Non-pigmented ciliary epithelial cell (primary cell): ENCODE results near the gene WDPCP.
"Not testable (repeated sequence)": the region's sequence is repeated elsewhere in the genome, so short reads cannot be mapped to it uniquely, and the experiment has no call there.

Experiments
- DNase-seq: peaks from one replicate; pipeline ENCODE4 v3.0.0-alpha.2; 2010; ENCODE audit warnings: low read depth

Gene WDPCP

GRCh38 chr2:63444565-63445288 lies 143.6 kb downstream of the WDPCP start:
- DNase-seq: no peak

DNA sequence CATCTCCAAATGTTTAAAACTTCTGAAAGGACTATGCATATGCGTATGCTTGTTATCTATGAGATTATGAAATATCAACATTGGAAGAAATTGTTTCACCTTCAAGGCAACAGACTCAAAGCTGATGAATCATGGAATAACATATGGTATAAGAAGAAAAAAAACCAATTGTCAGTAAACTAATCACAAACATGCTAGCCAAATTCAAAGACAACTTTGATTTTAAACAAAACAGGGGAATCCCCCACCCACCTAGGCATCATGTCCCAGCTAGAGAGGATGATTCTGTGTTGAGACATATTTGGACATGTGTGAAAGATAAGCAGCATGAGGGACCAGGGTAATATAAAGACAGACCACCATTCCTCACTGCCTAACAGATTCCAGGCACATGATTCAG lies 147.7 kb downstream of the WDPCP start:
- no peak for DNase-seq

GRCh38 chr2:63438181-63438580 lies 150.1 kb downstream of the WDPCP start:
- DNase-seq: no peak

DNA sequence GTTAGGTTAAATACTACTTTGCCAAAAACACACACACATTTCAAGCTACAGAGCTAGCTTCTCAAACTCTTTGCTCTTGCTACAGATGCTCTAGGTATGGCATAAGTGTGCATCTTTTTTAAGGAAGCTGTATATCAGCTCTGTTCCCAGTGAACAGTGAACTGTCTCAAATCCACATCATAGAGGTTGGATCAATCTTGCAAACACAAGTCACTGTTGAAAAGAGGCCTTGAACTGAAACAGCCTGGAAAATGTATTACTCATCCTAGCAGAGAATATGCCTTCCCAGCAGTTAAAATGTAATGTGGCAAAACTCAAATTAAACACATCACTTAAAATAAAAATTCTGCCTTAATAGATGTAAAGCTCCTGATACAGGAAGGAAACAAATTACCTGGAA lies 151.8 kb downstream of the WDPCP start:
- no peak for DNase-seq

- DNase-seq: no peak
These were observed 153.2 kb downstream of the WDPCP start for GRCh38 chr2:63435070-63435469.

DNA sequence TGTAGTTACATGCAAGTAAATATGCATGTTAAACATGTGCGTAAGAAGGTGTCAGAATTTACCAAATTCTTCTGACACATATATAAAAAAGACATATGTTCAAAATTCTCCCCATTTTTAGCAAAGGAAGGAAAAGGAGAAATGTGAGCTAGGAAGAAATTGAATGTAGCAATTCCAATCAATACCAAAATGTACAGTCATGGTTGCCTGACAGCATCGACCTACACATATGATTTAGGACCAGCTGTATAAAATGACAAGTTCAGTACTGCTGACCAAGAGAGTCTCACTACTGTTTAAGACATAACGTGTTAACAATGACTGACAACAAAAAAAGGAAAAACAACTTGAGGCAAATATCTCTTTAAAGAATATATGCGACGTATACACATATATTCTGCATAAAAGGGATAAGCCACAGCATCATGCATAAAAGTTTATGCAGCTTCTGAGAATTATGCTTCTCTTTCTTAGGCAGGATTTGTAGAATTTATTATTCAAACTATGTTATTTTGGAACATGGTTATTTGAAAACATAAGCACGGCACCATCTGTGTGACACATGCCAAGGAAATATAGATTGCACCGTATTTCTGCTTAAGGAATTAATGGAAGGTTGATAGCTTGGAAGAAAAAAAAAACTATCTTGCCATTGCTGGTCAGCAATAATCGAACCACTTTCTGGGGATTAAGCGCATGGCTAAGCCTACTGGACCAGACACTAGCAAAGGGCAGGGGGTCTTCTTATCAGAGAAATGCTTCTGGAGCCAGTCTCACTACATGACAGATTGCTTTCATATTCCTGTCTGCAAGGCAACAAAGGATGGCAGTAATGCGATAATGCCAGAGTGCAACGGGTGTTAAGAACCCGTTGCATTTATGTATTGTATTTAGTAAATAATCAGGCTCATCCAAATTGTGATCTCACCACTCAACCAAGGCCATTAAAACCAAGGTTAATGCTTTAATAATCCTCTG lies 154.0 kb downstream of the WDPCP start:
- DNase-seq: no peak

DNA sequence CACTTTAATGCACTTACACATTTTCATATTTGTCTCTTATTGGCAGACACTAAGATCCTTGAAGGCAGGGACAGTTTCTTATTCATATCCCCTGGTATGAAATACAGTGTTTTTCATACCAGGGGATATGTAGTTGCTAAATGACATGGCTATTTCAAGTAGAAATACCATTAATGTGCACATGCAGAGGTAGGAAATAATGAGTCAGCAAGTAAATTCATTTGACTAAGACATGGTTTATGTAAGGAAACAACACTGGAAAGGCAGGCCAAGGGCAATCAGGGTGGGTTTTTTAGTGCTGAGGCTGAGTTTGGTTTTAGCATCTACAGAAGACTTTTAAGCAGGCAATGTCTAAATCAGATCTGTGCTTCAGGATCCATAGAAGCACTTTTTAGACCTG lies 155.9 kb downstream of the WDPCP start:
- DNase-seq: no peak

- no peak for DNase-seq
These were observed 162.7 kb downstream of the WDPCP start for GRCh38 chr2:63425606-63426005.

GRCh38 chr2:63425079-63425416 lies 163.2 kb downstream of the WDPCP start:
- no peak for DNase-seq

GRCh38 chr2:63424329-63425078 lies 163.8 kb downstream of the WDPCP start:
- DNase-seq: no peak

GRCh38 chr2:63422556-63422955 lies 165.7 kb downstream of the WDPCP start:
- no peak for DNase-seq

DNA sequence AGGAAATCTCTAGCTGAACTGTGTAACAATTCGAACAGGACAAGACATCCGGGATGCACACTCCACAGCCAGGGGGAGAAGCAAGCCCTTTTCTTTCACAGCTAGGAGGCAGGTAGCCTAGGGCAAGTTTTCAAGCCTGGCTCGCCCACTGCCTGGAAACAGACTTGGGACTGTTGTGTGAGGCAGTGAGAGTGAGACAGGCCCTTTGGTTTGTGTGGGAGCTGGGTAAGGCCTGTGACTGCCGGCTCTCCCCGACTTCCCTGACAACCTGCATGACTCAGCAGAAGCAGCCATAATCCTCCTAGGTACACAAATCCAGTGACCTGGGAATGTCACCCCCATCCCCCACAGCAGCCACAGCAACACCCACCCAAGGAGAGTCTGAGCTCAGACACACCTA lies 179.7 kb downstream of the WDPCP start:
- no peak for DNase-seq

GRCh38 chr2:63406641-63407040 lies 181.6 kb downstream of the WDPCP start:
- DNase-seq: no peak

- no peak for DNase-seq
These were observed 184.5 kb downstream of the WDPCP start for GRCh38 chr2:63403820-63404219.

DNA sequence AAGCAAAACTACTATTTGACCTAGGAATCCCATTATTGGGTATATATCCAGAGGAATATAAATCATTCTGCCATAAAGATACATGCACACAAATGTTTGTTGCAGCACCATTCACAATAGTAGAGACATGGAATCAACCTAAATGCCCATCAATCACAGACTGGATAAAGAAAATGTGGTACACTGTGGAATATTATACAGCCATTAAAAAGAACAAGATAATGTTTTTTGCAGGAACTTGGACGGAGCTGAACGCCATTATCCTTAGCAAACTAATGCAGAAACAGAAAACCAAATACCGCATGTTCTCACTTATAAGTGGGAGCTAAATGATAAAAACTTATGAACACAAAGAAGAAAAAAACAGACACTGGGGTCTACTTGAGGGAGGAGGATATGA lies 185.4 kb downstream of the WDPCP start:
- DNase-seq: not testable (repeated sequence)

DNA sequence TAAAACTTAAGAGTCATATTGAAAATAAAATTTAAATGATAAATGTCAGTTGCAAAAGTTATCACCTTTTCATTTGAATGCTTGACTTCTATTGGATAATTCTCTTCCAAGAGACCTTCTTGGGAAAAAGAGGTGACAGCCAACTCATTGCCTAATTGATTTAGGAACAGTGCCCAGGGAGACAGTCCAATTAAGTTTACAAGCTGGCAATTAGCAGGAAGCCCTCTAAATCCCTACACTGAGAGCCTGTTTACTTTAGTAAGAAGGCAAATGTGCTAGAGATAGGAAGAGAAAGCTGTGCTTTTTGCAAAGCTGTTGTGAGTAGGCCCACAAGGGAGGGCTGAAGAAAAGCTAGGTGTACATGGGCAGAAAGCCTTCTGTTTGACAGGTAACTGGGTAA lies 189.1 kb downstream of the WDPCP start:
- DNase-seq: no peak

- no peak for DNase-seq
These were observed 208.8 kb downstream of the WDPCP start for GRCh38 chr2:63379451-63379850.

DNA sequence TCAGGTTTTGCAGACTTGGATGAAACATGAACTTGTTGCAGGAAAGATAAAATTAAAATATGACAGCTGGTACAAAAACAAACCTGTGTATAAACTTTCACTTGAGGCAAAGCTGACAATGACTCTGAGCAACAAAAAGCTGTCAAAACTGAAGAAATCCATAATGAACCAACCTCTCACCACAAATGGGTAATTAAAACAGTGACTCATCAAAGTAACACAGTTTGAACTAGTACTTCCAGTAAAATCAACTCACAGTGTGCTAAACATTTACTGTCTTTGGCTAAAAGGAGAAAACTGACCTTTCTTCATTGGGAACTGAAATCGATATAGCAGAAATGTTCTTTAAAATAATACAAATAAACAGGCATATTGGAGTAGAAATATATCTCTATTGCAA lies 209.7 kb downstream of the WDPCP start:
- no peak for DNase-seq

- no peak for DNase-seq
These were observed 213.9 kb downstream of the WDPCP start for GRCh38 chr2:63374341-63374740.

DNA sequence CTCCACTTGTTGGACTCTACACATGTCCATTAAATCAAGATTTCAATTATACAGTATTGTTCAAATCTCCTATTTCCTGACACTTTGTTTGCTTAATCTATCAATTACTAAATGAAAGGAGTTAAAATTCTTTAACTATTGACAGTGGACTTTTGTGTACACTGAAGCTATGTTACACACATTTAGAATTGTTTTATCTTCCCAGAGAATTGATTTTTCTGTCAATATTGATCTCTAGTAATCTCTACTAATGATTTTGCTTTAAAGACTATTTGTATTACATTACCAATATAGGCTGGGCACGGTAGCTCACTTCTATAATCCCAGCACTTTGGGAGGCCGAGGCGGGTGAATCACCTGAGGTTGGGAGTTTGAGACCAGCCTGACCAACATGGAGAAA lies 215.7 kb downstream of the WDPCP start:
- no peak for DNase-seq

DNA sequence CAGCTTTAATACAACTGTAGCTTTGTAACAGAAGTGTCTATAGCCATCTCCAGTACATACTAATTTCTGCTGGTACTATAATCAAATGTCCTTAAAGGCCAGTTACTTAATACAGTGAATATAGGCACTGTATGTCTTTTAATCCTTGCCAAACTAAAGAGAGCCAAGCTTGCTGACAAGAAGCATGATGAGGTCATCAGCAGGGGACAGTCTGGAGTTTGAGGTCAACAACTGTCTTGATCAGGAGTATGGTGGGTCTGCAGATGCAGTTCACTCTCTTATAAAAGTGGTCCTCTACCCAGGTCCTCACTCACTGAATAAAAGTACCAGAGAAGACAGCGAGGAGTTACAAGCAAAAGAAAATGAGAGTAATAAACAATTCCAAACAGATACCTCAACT lies 219.1 kb downstream of the WDPCP start:
- DNase-seq: no peak

- no peak for DNase-seq
These were observed 223.4 kb downstream of the WDPCP start for GRCh38 chr2:63364866-63365265.

- not testable (repeated sequence) for DNase-seq
These were observed 230.6 kb downstream of the WDPCP start for GRCh38 chr2:63357722-63358121.
